ENCODE data around the gene STPG3.

GRCh38 chr9:137244486-137245449, 6.3 kb upstream of the STPG3 start:
- TF ChIP-seq EZH2 (IDR thresholded peaks at IDR 0.05; ENCODE audit: borderline replicate concordance, low read length) (no peak), CTCF (IDR thresholded peaks at IDR 0.05; ENCODE audit: low read length) (no peak)

All from OCI-LY1 (cell line).